RPMI8226 (cell line): ENCODE data around the gene BMERB1.

ENCODE experiments used
- DNase-seq: peaks from one replicate; pipeline ENCODE4 v3.0.0-alpha.2; 2015

Gene BMERB1

GRCh38 chr16:15620611-15621195 lies 186.3 kb downstream of the BMERB1 start:
- no peak for DNase-seq

GRCh38 chr16:15621456-15621855 lies 187.1 kb downstream of the BMERB1 start:
- no peak for DNase-seq

- DNase-seq, result no peak
These were observed 187.5 kb downstream of the BMERB1 start for GRCh38 chr16:15621889-15622288.

GRCh38 chr16:15631730-15632409 lies 197.5 kb downstream of the BMERB1 start:
- DNase-seq, result no peak

GRCh38 chr16:15635926-15636325 lies 201.5 kb downstream of the BMERB1 start:
- no peak for DNase-seq

- no peak for DNase-seq
These were observed 202.0 kb downstream of the BMERB1 start for GRCh38 chr16:15636392-15636873.
